Upper lobe of right lung (tissue), 1 donor: ENCODE measurements around the gene KIAA0408. TPM values are rescaled to one million over a fixed set of nuclear protein-coding genes. Genes with fewer than 3 reads are reported as not detected.

ENCODE experiments used
- ATAC-seq: fragments of 200-7000 bp; cut with Tn5 transposase; one replicate; pipeline ENCODE4 v1.9.1; 2020; ENCODE audit warnings: mild to moderate bottlenecking, moderate library complexity
- DNase-seq: peaks from one replicate; pipeline ENCODE4 v3.0.0-alpha.2; 2020
- H3K27ac ChIP-seq: fragments of 200-600 bp; one replicate; pipeline ENCODE4 v1.8.0; 2022
- H3K27me3 ChIP-seq: fragments of 200-600 bp; one replicate; pipeline ENCODE4 v1.8.0; 2022; ENCODE audit warnings: mild to moderate bottlenecking
- H3K36me3 ChIP-seq: fragments of 200-600 bp; one replicate; pipeline ENCODE4 v1.8.0; 2022
- H3K4me1 ChIP-seq: fragments of 200-600 bp; one replicate; pipeline ENCODE4 v1.8.0; 2022
- H3K4me3 ChIP-seq: fragments of 200-600 bp; one replicate; pipeline ENCODE4 v1.8.0; 2022; ENCODE audit warnings: mild to moderate bottlenecking
- H3K9me3 ChIP-seq: fragments of 200-600 bp; one replicate; pipeline ENCODE4 v1.8.0; 2022
- CTCF ChIP-seq: fragments of 200-600 bp; IDR thresholded peaks from one replicate; pipeline ENCODE4 v1.8.0; 2022; ENCODE audit warnings: antibody characterized with exemption
- intact Hi-C: fragments of 100-400 bp; cut with DNase I; formaldehyde crosslinking; loops from one replicate; pipeline ENCODE4 v1.11.0; 2022
- total RNA-seq: library from RNA; stranded (reverse); fragmentation: NEBNext Ultra II Directional; extraction: Animal tissue kit (Norgen Biotek cat#: 25700); gene quantifications from one replicate; pipeline ENCODE4 v1.2.1, GENCODE V29; 2021
- donor health status: DM: no; HTN: yes; CAD: no; lungs with severe emphysema.

Gene KIAA0408
- total RNA-seq, 1 donor from 2014 or later: 55.0 TPM

GRCh38 chr6:127447780-127448179 lies 11.4 kb downstream of the KIAA0408 start:
- no peak for DNase-seq
- ATAC-seq: no peak
- Histone ChIP-seq H3K27me3 (no peaks in the 10 kb centered on the region), H3K27ac (no peak overlapping the region), H3K4me1 (no peaks in the 10 kb centered on the region), H3K9me3 (no peaks in the 10 kb centered on the region), H3K36me3 (peaks cover 59% of the 10 kb centered on the region), H3K4me3 (no peak overlapping the region)
- intact Hi-C loops: no loop called here
- TF ChIP-seq CTCF: no peak

- peaks cover 61% of the 10 kb centered on the region for H3K36me3 ChIP-seq
These were observed 12.8 kb downstream of the KIAA0408 start for GRCh38 chr6:127446356-127446755.

GRCh38 chr6:127441881-127442280 lies 17.3 kb downstream of the KIAA0408 start:
- peaks cover 35% of the 10 kb centered on the region for H3K36me3 ChIP-seq
- intact Hi-C loops: no loop called here
- no peak for ATAC-seq

More at GRCh38 chr6:127446356-127446755, 12.8 kb downstream of the KIAA0408 start:
- Histone ChIP-seq H3K4me1 (no peaks in the 10 kb centered on the region), H3K27ac (no peak overlapping the region), H3K27me3 (no peaks in the 10 kb centered on the region), H3K4me3 (no peak overlapping the region), H3K9me3 (no peaks in the 10 kb centered on the region)
- ATAC-seq (no peak), DNase-seq (no peak)
- no peak for TF ChIP-seq CTCF
- intact Hi-C loops: no loop called here

GRCh38 chr6:127439718-127440117 lies 19.5 kb downstream of the KIAA0408 start:
- Histone ChIP-seq H3K4me3 (no peak overlapping the region), H3K4me1 (no peaks in the 10 kb centered on the region), H3K27me3 (no peaks in the 10 kb centered on the region), H3K9me3 (no peaks in the 10 kb centered on the region), H3K36me3 (peaks cover 18% of the 10 kb centered on the region), H3K27ac (no peak overlapping the region)
- TF ChIP-seq CTCF: no peak
- intact Hi-C loops: no loop called here
- ATAC-seq (no peak), DNase-seq (no peak)

More at GRCh38 chr6:127441881-127442280, 17.3 kb downstream of the KIAA0408 start:
- Histone ChIP-seq H3K4me3 (no peak overlapping the region), H3K27ac (no peak overlapping the region), H3K4me1 (no peaks in the 10 kb centered on the region), H3K27me3 (no peaks in the 10 kb centered on the region), H3K9me3 (no peaks in the 10 kb centered on the region)
- no peak for TF ChIP-seq CTCF
- no peak for DNase-seq

- H3K27me3 ChIP-seq: no peaks in the 10 kb centered on the region
- H3K9me3 ChIP-seq: no peaks in the 10 kb centered on the region
- TF ChIP-seq CTCF: no peak
- intact Hi-C loops: no loop called here
- no peak overlapping the region for H3K27ac ChIP-seq
- peaks cover 5% of the 10 kb centered on the region for H3K36me3 ChIP-seq
- H3K4me3 ChIP-seq: no peak overlapping the region
- DNase-seq (no peak), ATAC-seq (no peak)
- no peaks in the 10 kb centered on the region for H3K4me1 ChIP-seq
These were observed 22.5 kb downstream of the KIAA0408 start for GRCh38 chr6:127436578-127437110.
